Ishikawa (cell line): ENCODE measurements around the gene YARS1.

Experiments used
- CEBPB ChIP-seq: IDR thresholded peaks from 2 replicates; pipeline ENCODE4 v1.6.1; 2012
- CREB1 ChIP-seq: IDR thresholded peaks from 2 replicates; pipeline ENCODE4 v1.6.1; 2012; ENCODE audit warnings: low read depth
- EGR1 ChIP-seq: IDR thresholded peaks from 2 replicates; pipeline ENCODE4 v1.6.1; 2012
- EP300 ChIP-seq: IDR thresholded peaks from 2 replicates; pipeline ENCODE4 v1.6.1; 2012; ENCODE audit warnings: borderline replicate concordance
- FOXM1 ChIP-seq: IDR thresholded peaks from 2 replicates; pipeline ENCODE4 v1.6.1; 2012; ENCODE audit warnings: low read depth, borderline replicate concordance
- NFIC ChIP-seq: IDR thresholded peaks from 2 replicates; pipeline ENCODE4 v1.6.1; 2012
- RAD21 ChIP-seq: IDR thresholded peaks from 2 replicates; pipeline ENCODE4 v1.6.1; 2012; ENCODE audit warnings: low read depth
- TAF1 ChIP-seq: IDR thresholded peaks from 2 replicates; pipeline ENCODE4 v1.6.1; 2012; ENCODE audit warnings: low read depth, mild to moderate bottlenecking
- TCF12 ChIP-seq: IDR thresholded peaks from 2 replicates; pipeline ENCODE4 v1.6.1; 2012; ENCODE audit warnings: low read depth
- TEAD4 ChIP-seq: IDR thresholded peaks from 2 replicates; pipeline ENCODE4 v1.6.1; 2012
- YY1 ChIP-seq: IDR thresholded peaks from 2 replicates; pipeline ENCODE4 v1.6.1; 2012; ENCODE audit warnings: low read depth
- ZBTB7A ChIP-seq: IDR thresholded peaks from 2 replicates; pipeline ENCODE4 v1.6.1; 2012; ENCODE audit warnings: low read depth
- TF ChIP-seq, protein P1 (sequence below): IDR thresholded peaks from 2 replicates; pipeline ENCODE4 v1.6.1; 2012
- TF ChIP-seq, protein P2 (sequence below): IDR thresholded peaks from 2 replicates; pipeline ENCODE4 v1.6.1; 2012
- TF ChIP-seq, protein P3 (sequence below): IDR thresholded peaks from 2 replicates; pipeline ENCODE4 v1.6.1; 2012; ENCODE audit warnings: low read depth, mild to moderate bottlenecking

YARS1 gene

DNA sequence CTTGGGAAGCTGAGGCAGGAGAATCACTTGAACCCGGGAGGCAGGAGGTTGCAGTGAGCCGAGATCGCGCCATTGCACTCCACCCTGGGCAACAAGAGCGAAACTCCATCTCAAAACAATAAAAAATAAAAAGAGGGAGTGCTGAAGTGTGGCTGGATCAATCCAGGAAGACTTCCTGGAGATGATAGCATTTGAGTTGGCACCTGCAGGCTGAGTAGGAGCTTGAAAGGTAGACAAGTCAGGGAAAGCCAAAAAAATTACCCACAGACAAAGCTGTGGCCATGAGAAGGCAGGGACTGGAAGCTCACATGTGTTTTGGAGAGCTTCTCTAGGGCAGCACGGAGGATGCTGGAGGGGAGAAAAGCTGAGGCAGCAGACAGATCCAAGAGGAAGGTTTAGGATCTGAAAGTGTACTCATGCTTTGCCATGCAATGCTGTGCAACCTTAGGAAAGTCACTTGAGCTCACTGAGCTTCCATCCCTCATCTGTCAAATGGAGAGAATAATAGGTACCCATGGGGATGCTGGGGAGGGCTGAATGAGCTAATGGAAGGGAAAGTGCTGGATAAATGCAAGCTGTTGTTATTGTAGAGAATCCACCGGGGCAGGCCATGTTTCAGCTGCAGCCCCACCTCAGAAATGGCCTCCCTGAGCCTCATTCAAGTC is 88.6 kb downstream of the YARS1 start:
- TF ChIP-seq YY1 (no peak), TCF12 (no peak), CEBPB (no peak), RAD21 (no peak), CREB1 (no peak), EGR1 (no peak), TAF1 (no peak), NFIC (no peak), EP300 (no peak), FOXM1 (no peak), ZBTB7A (no peak), TEAD4 (no peak)
- TF ChIP-seq, protein P1, sequence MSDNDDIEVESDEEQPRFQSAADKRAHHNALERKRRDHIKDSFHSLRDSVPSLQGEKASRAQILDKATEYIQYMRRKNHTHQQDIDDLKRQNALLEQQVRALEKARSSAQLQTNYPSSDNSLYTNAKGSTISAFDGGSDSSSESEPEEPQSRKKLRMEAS = no peak
- TF ChIP-seq, protein P2, sequence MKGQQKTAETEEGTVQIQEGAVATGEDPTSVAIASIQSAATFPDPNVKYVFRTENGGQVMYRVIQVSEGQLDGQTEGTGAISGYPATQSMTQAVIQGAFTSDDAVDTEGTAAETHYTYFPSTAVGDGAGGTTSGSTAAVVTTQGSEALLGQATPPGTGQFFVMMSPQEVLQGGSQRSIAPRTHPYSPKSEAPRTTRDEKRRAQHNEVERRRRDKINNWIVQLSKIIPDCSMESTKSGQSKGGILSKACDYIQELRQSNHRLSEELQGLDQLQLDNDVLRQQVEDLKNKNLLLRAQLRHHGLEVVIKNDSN = no peak
- TF ChIP-seq, protein P3, sequence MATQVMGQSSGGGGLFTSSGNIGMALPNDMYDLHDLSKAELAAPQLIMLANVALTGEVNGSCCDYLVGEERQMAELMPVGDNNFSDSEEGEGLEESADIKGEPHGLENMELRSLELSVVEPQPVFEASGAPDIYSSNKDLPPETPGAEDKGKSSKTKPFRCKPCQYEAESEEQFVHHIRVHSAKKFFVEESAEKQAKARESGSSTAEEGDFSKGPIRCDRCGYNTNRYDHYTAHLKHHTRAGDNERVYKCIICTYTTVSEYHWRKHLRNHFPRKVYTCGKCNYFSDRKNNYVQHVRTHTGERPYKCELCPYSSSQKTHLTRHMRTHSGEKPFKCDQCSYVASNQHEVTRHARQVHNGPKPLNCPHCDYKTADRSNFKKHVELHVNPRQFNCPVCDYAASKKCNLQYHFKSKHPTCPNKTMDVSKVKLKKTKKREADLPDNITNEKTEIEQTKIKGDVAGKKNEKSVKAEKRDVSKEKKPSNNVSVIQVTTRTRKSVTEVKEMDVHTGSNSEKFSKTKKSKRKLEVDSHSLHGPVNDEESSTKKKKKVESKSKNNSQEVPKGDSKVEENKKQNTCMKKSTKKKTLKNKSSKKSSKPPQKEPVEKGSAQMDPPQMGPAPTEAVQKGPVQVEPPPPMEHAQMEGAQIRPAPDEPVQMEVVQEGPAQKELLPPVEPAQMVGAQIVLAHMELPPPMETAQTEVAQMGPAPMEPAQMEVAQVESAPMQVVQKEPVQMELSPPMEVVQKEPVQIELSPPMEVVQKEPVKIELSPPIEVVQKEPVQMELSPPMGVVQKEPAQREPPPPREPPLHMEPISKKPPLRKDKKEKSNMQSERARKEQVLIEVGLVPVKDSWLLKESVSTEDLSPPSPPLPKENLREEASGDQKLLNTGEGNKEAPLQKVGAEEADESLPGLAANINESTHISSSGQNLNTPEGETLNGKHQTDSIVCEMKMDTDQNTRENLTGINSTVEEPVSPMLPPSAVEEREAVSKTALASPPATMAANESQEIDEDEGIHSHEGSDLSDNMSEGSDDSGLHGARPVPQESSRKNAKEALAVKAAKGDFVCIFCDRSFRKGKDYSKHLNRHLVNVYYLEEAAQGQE = no peak

DNA sequence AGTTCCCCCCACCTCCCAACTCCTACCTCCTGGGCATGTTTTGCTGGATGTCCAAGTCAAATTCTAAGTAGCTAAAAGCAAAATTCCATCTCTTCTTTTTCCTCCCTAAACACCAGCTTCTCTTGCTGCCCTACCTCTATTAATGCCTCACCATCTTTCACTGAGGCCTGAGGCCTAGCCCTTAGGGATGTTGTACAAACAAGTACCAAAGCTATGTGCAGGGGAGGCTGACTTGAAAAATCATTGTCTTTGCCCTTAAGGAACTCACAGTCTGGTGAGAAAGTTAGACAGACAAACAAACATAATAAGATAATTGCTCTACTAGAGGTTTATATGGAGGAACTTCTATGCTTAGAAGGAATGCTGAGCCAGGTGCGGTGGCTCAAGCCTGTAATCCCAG is 89.3 kb downstream of the YARS1 start:
- TF ChIP-seq TEAD4 (no peak), CEBPB (no peak), EGR1 (no peak), FOXM1 (no peak), TAF1 (no peak), TCF12 (no peak), CREB1 (no peak), ZBTB7A (no peak), NFIC (no peak), YY1 (no peak), RAD21 (no peak), EP300 (no peak)
- TF ChIP-seq, protein P2 = no peak
- TF ChIP-seq, protein P3 = no peak
- TF ChIP-seq, protein P1 = no peak

DNA sequence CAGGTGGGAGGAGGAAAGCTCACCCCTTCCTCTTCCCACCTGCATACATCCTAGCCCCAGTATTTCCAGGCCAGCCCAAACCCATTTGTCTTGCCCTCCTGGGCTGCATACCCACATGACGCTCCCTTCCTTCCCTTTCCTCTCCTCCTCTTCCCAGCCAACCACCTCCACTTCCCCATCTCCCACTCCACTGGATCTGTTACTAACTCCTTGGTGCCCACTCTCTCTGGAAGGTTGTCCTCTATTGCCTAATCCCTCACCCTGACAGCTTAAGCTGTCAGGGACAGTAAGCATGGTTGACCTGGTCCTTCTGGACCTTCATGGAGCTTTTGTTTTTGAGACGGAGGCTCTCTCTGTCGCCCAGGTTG is 91.6 kb downstream of the YARS1 start:
- no peak for TF ChIP-seq TEAD4
- TF ChIP-seq TAF1 = no peak
- no peak for TF ChIP-seq CREB1
- no peak for TF ChIP-seq CEBPB
- no peak for TF ChIP-seq ZBTB7A
- TF ChIP-seq RAD21 = no peak
- TF ChIP-seq, protein P1 = no peak
- no peak for TF ChIP-seq TCF12
- no peak for TF ChIP-seq FOXM1
- no peak for TF ChIP-seq YY1
- TF ChIP-seq, protein P2 = no peak
